Measurements from ENCODE around the gene TBC1D5.

- TF ChIP-seq, protein P1, sequence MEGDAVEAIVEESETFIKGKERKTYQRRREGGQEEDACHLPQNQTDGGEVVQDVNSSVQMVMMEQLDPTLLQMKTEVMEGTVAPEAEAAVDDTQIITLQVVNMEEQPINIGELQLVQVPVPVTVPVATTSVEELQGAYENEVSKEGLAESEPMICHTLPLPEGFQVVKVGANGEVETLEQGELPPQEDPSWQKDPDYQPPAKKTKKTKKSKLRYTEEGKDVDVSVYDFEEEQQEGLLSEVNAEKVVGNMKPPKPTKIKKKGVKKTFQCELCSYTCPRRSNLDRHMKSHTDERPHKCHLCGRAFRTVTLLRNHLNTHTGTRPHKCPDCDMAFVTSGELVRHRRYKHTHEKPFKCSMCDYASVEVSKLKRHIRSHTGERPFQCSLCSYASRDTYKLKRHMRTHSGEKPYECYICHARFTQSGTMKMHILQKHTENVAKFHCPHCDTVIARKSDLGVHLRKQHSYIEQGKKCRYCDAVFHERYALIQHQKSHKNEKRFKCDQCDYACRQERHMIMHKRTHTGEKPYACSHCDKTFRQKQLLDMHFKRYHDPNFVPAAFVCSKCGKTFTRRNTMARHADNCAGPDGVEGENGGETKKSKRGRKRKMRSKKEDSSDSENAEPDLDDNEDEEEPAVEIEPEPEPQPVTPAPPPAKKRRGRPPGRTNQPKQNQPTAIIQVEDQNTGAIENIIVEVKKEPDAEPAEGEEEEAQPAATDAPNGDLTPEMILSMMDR (IDR thresholded peaks at IDR 0.05), result no peak
- TF ChIP-seq POLR2A (IDR thresholded peaks at IDR 0.05), result no peak
These were observed 163.0 kb downstream of the TBC1D5 start for GRCh38 chr3:17579289-17580031.
